NCI-H146 treated with DMSO at 0.1 percent for 48 hours (cell line): Measurements from ENCODE around the gene HIC1.

Experiments used
- DNase-seq: peaks from one replicate; lab custom pipeline; 2025; ENCODE audit not compliant: unreplicated experiment; lab: John Stamatoyannopoulos, UW

The HIC1 gene

DNA sequence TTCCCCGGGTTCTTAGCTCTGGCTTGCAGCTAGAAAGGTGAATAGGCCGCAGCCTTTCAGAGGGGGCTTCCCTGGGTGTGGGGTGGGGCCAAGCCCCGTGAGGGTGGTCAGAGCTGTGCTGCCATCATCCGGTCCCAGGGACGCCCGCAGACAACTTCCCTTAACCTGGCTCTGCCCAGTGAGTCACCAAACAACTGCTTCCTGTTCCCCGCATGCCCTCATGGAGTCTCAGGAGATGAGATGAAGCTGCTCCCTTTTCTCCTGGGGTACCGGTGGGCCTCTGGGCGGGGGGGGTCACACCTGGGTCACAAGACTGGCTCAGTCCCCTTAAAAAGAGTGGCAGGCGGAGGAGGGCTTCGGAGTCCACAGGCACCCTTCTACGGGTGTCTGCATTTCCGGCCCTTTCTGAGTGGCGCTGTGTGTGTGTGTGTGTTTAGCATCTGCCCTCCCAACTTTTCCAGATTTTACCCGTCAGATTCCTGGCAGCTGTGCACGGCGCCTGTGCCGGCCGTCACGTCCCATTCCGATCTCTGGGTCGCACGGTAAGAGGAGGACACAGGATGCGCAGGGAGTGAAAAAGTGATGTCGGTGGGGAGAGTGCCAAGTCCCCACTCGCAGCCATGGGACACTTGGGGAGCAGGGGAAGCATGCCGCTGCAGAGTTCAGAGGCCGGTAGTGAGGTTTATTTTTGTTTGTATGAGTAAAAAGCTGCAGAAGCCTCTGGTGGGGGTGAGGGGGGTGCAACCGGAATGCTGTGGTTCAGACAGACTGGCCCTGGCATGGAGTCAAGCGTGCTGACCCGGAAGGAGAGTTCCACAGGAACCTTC is 16.8 kb downstream of the HIC1 start:
- no peak for DNase-seq

DNA sequence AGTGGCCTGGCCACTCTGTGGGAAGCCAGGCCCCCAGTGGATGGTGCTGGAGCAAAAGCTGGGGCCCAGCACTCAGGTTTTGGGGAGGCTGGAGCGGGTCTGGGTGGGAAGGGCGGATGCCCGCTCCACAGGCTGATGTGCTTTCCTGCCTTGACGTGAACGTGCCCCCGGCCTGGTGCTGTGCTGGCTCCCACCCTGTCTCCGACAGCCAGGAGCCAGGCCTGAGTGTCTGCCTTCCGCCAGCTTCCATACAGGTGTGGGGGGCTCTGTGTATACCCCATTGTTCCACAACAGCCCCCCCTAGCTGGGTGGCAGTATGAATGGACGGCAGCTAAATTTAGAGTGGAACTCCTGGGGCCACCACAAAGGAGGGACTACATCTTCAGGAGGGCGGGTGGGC is 20.0 kb downstream of the HIC1 start:
- DNase-seq: no peak

DNA sequence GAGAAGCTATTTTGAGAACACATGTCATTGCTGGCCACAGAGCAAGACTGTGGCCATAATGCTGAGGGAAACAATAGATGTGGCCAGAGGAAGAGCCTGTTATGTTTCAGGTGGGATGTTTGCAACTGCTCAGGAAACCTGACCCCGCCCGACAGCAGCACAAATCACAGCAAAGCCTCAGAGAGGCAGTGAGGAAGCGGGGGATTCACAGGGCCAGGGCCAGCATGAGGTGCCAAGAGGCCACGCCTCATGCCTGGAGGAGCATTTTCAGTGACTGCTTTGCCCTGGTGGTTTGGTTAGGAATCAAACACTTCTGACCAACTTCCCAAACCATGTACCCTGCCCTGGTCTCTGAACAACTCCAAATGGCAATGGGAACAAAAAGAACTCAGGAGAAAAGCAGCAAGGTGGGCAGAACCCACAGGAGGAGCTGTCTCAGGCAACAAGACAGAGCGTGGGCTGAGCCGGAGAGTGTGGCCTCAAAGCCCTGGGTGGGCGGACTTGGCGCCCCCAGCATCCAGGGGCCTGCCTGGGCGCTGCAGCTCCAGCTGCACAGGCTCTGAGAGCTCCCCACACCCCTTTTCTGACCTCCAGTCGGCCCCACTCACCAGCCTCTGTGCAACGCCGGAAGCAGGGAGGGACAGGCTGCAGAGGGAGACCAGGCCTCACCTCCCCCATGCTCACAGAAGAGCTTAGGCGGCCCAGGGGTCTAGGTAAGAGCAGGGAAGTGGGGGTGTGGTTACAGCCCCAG is 20.6 kb downstream of the HIC1 start:
- no peak for DNase-seq

DNA sequence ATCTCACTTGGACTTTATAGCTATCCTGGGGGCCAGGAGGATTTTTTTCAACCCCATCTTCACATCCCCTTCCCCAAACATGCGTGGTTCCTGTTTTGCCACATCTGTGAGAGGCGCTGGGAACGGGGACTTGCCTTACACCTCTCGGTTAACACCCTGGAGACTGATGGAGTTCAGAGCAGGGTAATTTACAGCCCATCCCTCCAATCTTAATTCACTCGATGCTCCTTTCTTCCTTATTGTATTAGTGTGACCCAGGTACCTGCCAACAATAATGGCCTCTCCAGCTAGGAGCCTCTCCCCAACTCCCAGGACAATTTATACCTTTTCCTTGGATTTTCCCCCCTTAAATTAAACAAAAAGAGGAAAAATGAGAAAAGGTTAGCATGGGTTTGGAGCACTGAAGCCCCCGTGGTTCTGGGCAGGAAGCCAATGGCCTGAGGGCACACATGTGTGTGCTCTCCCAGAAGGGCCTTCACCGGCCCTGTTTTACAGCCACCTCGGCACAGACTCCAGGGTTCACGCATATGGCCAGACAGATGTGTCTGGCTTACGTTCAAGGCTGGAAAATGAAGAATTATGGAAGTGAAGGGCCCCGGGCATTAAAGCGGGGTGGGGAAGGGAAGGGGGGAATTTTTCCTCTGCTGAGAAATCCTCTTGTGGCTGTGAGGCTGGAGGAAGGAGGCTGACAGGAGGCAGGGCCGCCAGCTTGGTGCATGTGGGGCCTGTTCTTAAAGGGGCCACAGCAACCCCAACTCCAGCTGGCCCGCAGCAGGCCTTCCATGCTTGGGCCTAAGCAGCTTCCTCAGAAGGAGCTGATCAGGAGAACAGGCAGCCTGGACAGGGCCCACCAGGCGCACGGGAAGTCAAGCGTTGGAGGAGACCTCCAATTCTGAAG is 21.4 kb downstream of the HIC1 start:
- peak; percentile 33 for DNase-seq

DNA sequence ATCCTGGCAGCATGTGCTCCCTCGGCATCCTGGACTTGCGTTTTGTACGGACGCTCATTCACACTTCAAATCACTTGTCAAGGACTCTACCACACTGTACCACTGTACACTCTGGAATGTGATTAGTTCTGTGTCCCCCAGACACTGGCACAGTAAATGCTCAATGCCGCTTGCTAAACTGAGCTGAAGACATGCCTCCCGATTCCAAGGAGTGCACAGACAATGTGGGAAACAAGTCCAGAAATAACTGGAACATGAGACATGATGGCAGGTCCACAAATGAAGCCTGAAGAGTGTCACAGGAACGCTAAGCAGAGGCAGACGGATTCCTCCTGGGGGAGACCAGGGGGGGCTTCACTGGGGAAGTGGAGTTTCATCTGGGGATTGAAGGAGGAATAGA is 22.1 kb downstream of the HIC1 start:
- DNase-seq: no peak

DNA sequence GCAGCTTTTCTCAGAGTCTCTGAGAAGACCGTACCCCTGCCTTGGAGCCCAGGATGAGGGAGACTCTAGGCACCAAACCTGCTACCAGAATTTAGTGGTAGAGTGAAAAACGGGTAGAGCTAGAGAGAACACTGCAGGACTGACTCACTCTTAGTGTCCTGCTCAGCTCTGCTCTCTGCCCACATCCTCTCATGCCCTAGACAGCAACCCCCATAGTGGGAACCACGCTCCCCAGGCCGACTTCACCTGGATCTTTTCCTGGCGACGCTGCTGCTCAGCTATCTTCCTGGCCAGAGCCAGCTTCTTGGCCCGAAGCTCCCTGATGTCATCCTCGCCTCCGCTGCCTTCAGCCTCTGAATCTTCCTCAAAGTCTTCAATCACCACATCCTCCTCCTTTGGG is 26.7 kb downstream of the HIC1 start:
- no peak for DNase-seq

DNA sequence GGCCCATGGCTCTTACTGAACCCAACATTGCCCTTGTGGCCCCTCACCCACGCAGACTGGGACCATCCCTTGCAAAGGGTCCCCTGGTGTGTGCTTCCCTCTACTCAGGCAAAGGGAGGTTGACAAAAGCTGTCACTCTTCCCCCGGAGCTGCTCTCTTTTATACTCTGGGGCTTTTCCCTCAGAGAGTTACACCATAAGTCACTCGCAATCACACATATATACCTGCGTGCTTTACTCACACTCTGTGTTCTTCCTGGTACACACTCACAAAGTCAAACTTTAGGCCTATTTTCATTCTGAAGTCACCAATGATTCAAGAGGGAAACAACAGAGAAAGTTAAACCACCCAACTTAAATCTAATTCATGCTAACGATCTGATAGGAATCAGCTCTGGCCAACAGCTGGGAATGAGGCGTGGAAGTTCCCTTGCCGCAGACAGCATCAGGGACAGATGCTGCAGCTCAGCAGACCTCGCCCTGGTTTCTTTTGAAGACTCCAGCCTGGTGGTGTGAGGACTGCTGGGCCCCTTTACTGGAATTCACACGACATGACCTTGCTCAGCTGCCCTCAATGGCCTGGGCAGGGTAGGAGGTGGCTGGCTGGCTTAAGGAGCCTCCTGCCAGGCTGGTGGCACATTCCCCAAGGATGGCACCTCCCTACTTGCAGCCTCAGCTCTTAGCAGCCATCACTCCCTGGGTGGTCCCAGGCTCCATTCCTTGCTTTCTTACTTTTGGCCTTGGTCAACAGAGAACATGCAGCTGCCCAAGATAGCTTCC is 27.3 kb downstream of the HIC1 start:
- no peak for DNase-seq

DNA sequence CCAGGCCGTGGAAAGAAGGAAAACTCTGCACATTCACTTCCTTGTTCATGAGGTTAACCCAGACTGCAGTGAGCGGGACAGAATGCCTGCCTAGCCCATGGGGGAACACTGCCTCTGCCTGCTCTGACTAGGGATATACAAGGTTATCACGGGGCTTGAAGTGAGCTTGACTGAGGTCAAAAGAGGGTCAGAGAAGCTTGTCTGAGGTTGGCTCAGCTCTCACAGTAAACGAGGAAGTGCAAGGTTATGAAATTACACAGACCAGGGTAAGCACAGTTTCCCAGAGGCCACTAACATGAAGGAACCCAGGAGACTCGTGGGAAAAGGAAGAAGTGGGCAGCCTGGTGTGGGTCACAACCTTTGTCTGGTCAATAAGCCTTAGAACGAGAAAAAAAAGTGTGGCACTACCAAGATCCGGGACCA is 28.7 kb downstream of the HIC1 start:
- no peak for DNase-seq

DNA sequence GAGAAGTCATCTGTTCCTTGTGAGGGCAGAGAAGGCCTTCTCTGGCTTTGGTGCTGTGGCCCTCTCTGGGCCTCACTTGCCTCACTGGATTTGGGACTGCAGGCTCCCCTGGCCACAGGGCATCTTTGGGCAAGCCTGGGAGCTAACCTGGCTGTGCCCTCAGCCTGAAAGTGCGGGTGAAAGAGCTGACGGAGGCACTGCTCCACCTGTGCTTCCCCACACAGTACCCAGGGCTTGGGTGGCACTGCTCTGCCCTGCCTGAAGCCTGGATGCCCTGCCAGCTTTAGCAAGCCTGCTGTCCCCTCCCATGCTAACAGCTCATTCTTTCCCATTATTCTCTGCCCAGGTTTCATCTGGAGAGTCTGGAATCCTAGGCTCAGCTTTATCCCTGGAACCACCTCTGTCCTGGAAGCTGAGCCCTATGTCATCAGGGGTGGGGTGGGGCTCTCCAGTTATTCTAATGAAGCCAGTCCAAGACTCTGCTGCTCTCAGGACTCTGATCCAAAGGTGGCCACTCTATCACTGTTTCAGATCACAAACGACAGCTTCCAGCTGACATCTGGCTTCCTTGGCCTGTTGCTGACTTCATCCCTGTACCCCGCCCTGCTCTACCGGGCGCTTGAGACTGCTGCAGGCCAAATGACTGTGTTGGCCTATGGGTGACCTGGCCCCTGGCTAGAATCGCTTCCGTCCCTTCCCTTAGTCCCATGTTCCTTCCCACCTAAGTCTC is 29.3 kb downstream of the HIC1 start:
- no peak for DNase-seq

DNA sequence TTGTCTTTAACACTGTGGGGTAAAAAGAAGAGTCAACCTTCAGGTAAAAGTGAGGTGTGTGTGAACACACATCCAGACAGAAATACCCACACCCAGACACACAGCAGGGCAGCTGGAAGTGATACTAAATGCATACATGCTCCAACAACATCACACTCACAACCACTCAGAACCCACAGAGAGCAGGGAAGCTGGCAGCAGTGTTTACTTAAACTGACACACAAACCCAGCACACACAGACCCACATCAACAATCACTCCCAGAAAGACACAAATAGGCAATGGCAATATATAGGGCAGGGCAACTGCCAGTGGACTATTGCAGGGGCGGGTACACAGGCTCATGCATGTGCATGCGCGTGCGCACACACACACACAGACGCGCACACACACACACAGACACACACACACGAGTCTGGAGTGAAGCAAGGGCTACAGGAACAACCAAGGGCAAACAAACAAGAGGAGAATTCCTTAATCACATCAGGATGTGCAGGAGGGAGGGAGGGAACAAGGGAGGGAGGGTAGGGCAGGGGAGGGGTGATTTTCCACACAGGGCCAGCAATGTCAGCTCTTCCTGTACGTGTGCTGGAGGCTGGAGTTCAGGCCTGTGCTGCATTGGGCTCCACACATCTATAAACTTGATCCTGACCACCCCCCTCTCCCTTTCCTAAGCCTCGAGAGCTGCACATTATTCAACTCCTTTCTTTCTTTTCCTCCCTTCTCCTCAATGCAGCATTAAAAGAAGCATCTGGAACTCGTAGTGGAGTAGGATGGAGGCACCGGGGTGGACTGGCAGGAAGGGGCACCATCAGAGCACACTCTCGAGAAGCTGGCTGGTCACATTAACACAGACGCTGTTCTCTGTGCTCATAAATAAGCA is 30.1 kb downstream of the HIC1 start:
- no peak for DNase-seq

DNA sequence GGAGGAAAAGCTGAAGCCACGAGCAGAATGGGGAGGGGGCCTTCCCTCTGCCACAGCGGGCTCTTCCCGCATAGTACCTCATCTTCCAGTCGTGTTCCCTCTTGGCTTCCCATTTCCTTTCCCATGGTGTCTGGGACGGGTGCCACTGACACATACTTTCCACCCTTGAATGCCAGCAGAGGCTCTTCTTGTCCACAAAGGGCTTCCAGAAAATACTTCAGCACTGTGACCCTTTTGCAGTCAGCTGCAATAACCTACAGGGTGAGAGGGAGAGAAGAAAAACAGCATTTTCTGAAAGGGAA is 30.7 kb downstream of the HIC1 start:
- no peak for DNase-seq

DNA sequence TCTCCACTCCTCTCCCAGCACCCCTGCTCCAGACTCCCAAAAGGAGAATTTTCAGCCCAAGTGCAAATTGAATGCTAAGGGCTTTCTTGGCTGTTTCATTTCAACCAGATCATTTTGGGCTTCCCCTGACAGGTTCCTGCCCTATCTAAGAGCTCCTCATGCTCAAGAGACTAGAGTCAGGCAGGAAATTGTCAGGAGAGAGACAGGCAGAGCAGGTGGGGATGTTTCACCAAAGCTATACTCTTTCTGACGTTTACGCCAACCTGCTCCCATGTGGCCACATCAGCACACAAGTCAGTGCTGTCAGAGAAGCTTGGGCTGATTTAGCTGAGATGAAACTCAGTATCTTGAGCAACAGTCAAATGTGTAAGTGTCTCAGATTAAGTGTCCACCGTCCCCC is 31.4 kb downstream of the HIC1 start:
- DNase-seq: no peak

DNA sequence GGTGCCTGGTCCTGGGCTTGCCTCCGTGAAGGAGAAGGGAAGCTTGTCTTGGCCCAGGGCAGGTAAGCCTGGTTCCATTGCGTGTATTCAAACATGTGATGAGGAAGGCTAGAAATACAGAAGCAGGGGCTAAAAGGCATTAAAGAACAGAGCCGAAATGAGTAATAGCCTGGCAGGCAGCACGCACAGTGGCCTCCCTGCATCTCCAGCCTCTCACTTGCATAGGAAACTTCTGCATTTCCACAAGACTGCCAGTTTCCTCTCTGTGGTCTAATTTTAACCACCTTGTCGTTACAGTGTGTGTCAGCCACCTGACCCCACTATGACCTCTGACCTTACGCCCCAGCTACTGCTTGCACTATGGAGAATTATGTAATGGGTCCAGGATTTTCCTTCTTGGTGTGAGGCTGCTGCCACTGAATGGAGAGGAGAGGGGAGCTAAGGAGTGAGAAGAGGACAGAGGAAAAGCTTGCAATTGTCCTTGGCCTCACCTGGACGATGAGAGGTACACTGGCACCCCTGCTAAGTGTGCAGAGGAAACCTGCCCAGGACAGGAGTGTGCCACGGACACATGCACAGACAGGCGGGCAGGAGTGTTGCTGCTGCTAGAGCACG is 32.8 kb downstream of the HIC1 start:
- DNase-seq: no peak

DNA sequence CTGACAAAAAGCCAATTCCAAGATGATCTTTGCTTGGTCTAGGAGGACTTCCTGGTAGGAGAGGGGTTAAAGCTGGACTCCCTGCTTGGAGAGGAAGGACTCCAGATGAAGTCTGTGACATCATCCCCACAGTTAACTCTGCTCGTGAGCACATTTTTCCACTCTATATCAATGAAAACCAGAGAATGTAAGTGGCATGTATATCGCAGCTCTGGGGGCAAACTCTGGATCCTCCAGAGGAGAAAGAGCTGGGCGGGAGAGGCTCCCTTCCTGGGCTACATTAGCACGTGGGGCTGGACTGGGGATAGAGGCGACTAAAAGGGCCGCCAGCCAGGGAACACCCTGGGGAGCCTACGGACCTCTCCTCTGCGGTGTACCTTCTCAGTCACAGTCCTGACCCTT is 34.1 kb downstream of the HIC1 start:
- DNase-seq: no peak

DNA sequence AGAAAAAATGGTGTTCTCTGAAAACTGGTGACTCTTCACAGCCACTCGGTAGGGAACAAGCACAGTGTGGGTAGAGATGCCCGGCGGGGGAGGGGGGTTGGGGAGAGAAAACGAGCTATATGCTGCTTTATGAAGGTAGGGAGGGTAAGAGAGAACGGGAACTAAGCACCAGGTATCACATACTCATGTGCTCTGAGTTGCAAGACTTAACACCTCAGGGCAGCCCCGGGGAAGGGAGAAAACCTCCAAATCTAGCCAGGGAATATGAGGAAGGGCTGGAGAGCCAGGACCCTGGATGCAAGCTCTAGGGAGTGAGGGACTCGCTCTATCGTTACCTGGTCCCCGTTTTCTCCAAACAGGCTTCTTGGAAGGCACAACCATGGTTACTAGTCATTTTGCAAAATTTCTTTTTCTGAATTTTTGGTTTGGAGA is 35.3 kb downstream of the HIC1 start:
- no peak for DNase-seq

DNA sequence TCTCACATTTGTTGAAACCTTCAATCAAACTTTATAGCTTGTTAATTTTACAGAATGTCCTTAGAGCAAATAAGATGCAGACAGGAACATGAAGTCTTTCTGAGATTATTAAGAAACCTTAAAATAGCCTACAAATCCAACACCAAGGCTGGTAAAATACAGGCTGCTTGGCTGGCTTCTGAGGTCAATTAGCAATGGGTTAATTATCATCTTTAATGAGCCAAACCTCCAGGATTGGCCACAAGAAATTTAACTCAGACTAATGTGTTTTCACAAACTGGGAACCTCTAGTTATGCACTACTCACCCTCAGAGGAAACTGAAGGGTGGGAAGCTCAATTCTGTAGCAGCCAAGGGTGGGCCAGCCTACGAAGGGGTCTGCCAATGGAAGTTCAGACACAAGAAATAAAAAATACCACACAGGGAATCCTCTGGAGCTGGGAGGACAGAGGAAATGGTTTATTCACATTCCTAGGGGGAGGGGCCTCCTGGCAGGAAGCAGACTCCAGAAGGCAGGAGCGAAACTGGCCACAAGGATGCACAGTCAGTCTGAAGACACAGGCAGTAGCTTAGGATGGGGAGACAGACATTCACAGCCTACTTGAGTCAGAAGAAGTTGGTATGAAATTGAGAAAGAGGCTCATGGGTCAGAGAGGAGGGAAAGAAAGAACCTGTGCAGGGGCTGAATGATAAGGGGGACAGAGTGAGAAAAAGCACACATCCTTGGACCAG is 36.1 kb downstream of the HIC1 start:
- no peak for DNase-seq

DNA sequence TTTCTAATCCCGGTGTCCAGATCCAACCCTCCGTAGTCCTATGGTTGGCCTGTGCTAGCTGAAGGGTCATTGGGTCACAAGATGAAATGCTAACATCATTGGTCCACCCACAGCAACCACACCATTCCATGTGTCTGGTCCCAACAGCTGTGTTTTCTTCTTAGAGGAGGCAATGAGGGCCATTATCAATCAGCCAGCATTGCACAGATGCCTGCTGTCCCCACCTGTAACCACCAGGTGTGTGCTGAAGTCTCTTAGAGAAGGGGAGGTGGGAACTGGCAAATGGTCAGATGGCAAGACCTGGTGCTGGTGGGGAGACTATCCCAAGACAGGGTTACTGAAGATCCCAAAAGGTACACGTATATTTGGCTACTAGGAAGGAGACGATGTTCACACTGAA is 37.4 kb downstream of the HIC1 start:
- DNase-seq: no peak

DNA sequence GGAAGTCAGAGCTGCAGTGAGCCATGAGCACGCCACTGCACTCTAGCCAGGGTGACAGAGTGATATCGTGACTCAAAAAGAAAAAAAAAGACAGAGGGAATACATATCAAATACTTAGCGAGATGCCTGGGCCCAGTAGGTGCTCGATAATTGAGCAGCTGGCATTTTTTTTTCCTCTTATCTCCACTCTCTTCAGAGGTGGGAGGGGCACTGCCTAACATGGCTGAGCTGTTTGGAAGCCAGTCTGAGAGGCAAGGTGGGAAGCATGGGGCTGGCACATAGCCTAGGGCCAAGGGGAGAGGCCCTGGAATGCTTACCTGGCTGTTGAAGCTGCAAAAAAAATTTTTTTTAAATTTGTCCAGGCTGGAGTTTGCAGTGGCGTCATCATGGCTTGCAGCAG is 38.4 kb downstream of the HIC1 start:
- no peak for DNase-seq
